H9 (cell line): ENCODE results near the gene THPO. TPM values are rescaled to one million over a fixed set of nuclear protein-coding genes. Genes with fewer than 3 reads are reported as not detected.

Source experiments
- DNase-seq: peaks from one replicate; pipeline ENCODE4 v3.0.0-alpha.2; 2017
- H2AFZ ChIP-seq: one replicate; pipeline ENCODE4 v1.6.1; 2013; ENCODE audit warnings: mild to moderate bottlenecking, low read length, control low read depth, moderate library complexity
- H2AK5ac ChIP-seq: 2 replicates; pipeline ENCODE4 v1.6.1; 2013; ENCODE audit warnings: low read length, control low read depth, mixed read lengths; ENCODE audit not compliant: insufficient read length
- H2BK120ac ChIP-seq: one replicate; pipeline ENCODE4 v1.6.1; 2013; ENCODE audit warnings: low read depth, mild to moderate bottlenecking, low read length, control low read depth, inconsistent platforms; ENCODE audit not compliant: poor library complexity, severe bottlenecking
- H2BK12ac ChIP-seq: 2 replicates; pipeline ENCODE4 v1.6.1; 2013; ENCODE audit warnings: low read length, control low read depth, mixed read lengths, low read depth; ENCODE audit not compliant: insufficient read length
- H2BK15ac ChIP-seq: 2 replicates; pipeline ENCODE4 v1.6.1; 2013; ENCODE audit warnings: low read depth, low read length, control low read depth
- H2BK20ac ChIP-seq: one replicate; pipeline ENCODE4 v1.6.1; 2013; ENCODE audit warnings: low read depth, mild to moderate bottlenecking, low read length, control low read depth, inconsistent platforms; ENCODE audit not compliant: poor library complexity, severe bottlenecking
- H2BK5ac ChIP-seq: 2 replicates; pipeline ENCODE4 v1.6.1; 2013; ENCODE audit warnings: low read length, control low read depth, mixed read lengths; ENCODE audit not compliant: insufficient read length
- H3K14ac ChIP-seq: 2 replicates; pipeline ENCODE4 v1.6.1; 2013; ENCODE audit warnings: low read length, control low read depth; ENCODE audit not compliant: insufficient read depth
- H3K18ac ChIP-seq: 2 replicates; pipeline ENCODE4 v1.6.1; 2013; ENCODE audit warnings: low read depth, mild to moderate bottlenecking, mixed read lengths, low read length, control low read depth; ENCODE audit not compliant: insufficient read length
- H3K23ac ChIP-seq: 2 replicates; pipeline ENCODE4 v1.6.1; 2013; ENCODE audit warnings: low read length, control low read depth, mixed read lengths, low read depth; ENCODE audit not compliant: insufficient read length
- H3K23me2 ChIP-seq: 2 replicates; pipeline ENCODE4 v1.6.1; 2013; ENCODE audit warnings: low read depth, mild to moderate bottlenecking, mixed read lengths, low read length, control low read depth; ENCODE audit not compliant: insufficient read length, poor library complexity, severe bottlenecking
- H3K27ac ChIP-seq: 2 replicates; pipeline ENCODE4 v1.5.1; 2013; ENCODE audit warnings: low read length, control low read depth, mixed read lengths, low read depth; ENCODE audit not compliant: insufficient read length
- H3K27me3 ChIP-seq: 2 replicates; pipeline ENCODE4 v1.6.1; 2013; ENCODE audit warnings: low read length, control low read depth, inconsistent platforms; ENCODE audit not compliant: insufficient read depth
- H3K4ac ChIP-seq: 2 replicates; pipeline ENCODE4 v1.6.1; 2013; ENCODE audit warnings: low read depth, mild to moderate bottlenecking, control low read depth, inconsistent platforms, low read length, moderate library complexity
- H3K4me1 ChIP-seq: 2 replicates; pipeline ENCODE4 v1.6.1; 2013; ENCODE audit warnings: low read length, control low read depth, inconsistent platforms; ENCODE audit not compliant: insufficient read depth
- H3K4me2 ChIP-seq: 2 replicates; pipeline ENCODE4 v1.6.1; 2013; ENCODE audit warnings: low read length, control low read depth, mixed read lengths; ENCODE audit not compliant: insufficient read length, insufficient read depth
- H3K56ac ChIP-seq: 2 replicates; pipeline ENCODE4 v1.6.1; 2013; ENCODE audit warnings: low read depth, mild to moderate bottlenecking, mixed read lengths, low read length, control low read depth; ENCODE audit not compliant: insufficient read length
- H3K79me1 ChIP-seq: 2 replicates; pipeline ENCODE4 v1.6.1; 2013; ENCODE audit warnings: low read depth, mild to moderate bottlenecking, moderate library complexity, low read length, control low read depth, inconsistent platforms; ENCODE audit not compliant: insufficient read depth, poor library complexity, severe bottlenecking
- H3K79me2 ChIP-seq: 2 replicates; pipeline ENCODE4 v1.6.1; 2013; ENCODE audit warnings: low read length, control low read depth, inconsistent platforms; ENCODE audit not compliant: insufficient read depth
- H3K9ac ChIP-seq: 2 replicates; pipeline ENCODE4 v1.6.1; 2013; ENCODE audit warnings: low read length, control low read depth, mixed read lengths; ENCODE audit not compliant: insufficient read length; ENCODE audit errors: extremely low read depth
- H3K9me3 ChIP-seq: one replicate; pipeline ENCODE4 v1.6.1; 2013; ENCODE audit warnings: low read depth, low read length, inconsistent platforms; ENCODE audit not compliant: control insufficient read depth
- H3T11ph ChIP-seq: one replicate; pipeline ENCODE4 v1.6.1; 2013; ENCODE audit warnings: mild to moderate bottlenecking, low read length, control low read depth, inconsistent platforms
- H4K20me1 ChIP-seq: one replicate; pipeline ENCODE4 v1.6.1; 2013; ENCODE audit not compliant: control insufficient read depth, insufficient read length, insufficient read depth
- H4K5ac ChIP-seq: 2 replicates; pipeline ENCODE4 v1.6.1; 2013; ENCODE audit warnings: low read depth, mild to moderate bottlenecking, mixed read lengths, low read length, control low read depth; ENCODE audit not compliant: insufficient read length
- H4K8ac ChIP-seq: replicated peaks from 2 replicates; pipeline ENCODE4 v1.6.1; 2013; ENCODE audit warnings: low read length, control low read depth, mixed read lengths, low read depth; ENCODE audit not compliant: insufficient read length
- H4K91ac ChIP-seq: 2 replicates; pipeline ENCODE4 v1.6.1; 2013; ENCODE audit warnings: low read depth, mild to moderate bottlenecking, moderate library complexity, mixed read lengths, low read length, control low read depth; ENCODE audit not compliant: insufficient read length
- H3K27ac Mint-ChIP-seq, 3 experiments: 2 replicates in 2 of 3; 3 replicates in 1 of 3; pipeline ENCODE4 v1.8.0; 2020 to 2021; ENCODE audit warnings: mixed read lengths in 3 of 3, mild to moderate bottlenecking in 1 of 3, moderate library complexity in 1 of 3
- H3K27me3 Mint-ChIP-seq: 2 replicates; pipeline ENCODE4 v1.8.0; 2021; ENCODE audit warnings: low read depth, mild to moderate bottlenecking, moderate library complexity, mixed read lengths
- H3K36me3 Mint-ChIP-seq, 3 experiments: 2 replicates in 2 of 3; 3 replicates in 1 of 3; pipeline ENCODE4 v1.8.0; 2020 to 2021; ENCODE audit warnings: low read depth in 3 of 3, mixed read lengths in 3 of 3; ENCODE audit not compliant: insufficient read depth in 1 of 3
- H3K4me1 Mint-ChIP-seq, 2 experiments: 2 replicates each; pipeline ENCODE4 v1.8.0; 2020; ENCODE audit warnings: mixed read lengths in 2 of 2
- H3K4me3 Mint-ChIP-seq, 2 experiments: 2 replicates in 1 of 2; 3 replicates in 1 of 2; pipeline ENCODE4 v1.8.0; 2020 to 2021; ENCODE audit warnings: mild to moderate bottlenecking in 2 of 2, mixed read lengths in 2 of 2, moderate library complexity in 1 of 2
- H3K9me3 Mint-ChIP-seq, 2 experiments: 2 replicates in 1 of 2; 3 replicates in 1 of 2; pipeline ENCODE4 v1.8.0; 2020; ENCODE audit warnings: mild to moderate bottlenecking in 2 of 2, mixed read lengths in 2 of 2, moderate library complexity in 1 of 2
- WGBS: extraction: QIAGEN DNeasy Blood & Tissue Kit; methylation state at CpG from one replicate; pipeline ENCODE4 v1.1.7; 2013; ENCODE audit warnings: missing lambda C conversion rate, low lambda C conversion rate, mixed read lengths; ENCODE audit not compliant: insufficient read length; ENCODE audit errors: extremely low coverage; 5-methylcytosine and 5-hydroxymethylcytosine counted together
- total RNA-seq: library from RNA; stranded (reverse); gene quantifications from 2 replicates; pipeline ENCODE4 v1.2.1, GENCODE V29; 2021
- TF ChIP-seq, protein P1 (sequence below): fragments of 200-600 bp; sonication (generic); conservative IDR thresholded peaks from 3 replicates; pipeline ENCODE4 v1.8.0; 2021; ENCODE audit warnings: antibody characterized with exemption, mild to moderate bottlenecking

THPO gene
- total RNA-seq, 1 experiment from 2014 or later: 0.85 TPM

DNA sequence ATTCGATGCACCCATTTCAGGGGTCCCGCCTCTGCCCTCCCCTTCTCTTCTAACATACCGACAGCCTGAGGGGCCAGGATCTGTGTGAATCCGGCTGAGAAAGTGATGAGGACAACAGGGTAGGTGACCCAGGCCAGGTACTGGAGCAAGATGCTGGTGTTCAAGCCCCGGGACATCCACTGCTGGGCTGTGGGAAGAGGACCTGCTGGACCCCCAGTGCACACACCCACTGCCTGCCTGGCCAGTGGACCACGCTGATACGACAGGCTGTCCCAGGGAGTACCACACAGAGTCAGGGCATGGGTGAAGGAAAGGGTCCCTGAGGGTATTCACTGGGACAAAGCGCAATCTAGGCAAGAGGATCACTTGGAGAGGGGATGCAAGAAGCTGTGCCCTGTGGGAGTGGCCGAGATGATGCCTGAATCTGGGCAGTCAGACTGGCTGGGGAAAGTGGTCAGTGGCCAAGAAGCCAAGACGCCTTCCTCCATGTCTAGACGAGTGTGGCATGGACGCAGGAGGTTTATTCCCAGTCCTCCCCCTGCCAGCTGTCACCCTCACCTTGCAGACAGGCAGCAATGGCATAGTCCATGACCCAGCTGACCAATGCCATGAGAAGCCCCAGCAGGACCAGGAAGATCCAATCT is 19.8 kb downstream of the THPO start:
- Histone ChIP-seq H3K23me2 (peaks cover 20% of the 10 kb centered on the region), H4K20me1 (no peaks in the 10 kb centered on the region), H3K23ac (no peak overlapping the region), H2AFZ (no peak overlapping the region), H3K56ac (no peak overlapping the region), H4K8ac (no peak overlapping the region), H3K14ac (no peak overlapping the region), H2BK120ac (no peak overlapping the region), H4K91ac (no peak overlapping the region), H3K9ac (no peak overlapping the region), H4K5ac (no peak overlapping the region), H2BK20ac (no peak overlapping the region), H3K4me1 (peaks cover 2% of the 10 kb centered on the region; the same call in 1 of the 2 replicates), H3K4me2 (no peak overlapping the region), H2BK15ac (no peak overlapping the region), H3K79me2 (no peaks in the 10 kb centered on the region; the same call in 1 of the 2 replicates), H3K27ac (no peak overlapping the region), H3T11ph (no peak overlapping the region), H3K18ac (no peak overlapping the region), H2BK12ac (no peak overlapping the region), H2BK5ac (no peak overlapping the region), H2AK5ac (no peak overlapping the region), H3K27me3 (no peaks in the 10 kb centered on the region; the same call in 1 of the 2 replicates), H3K79me1 (no peaks in the 10 kb centered on the region), H3K9me3 (no peaks in the 10 kb centered on the region), H3K4ac (no peak overlapping the region)
- DNase-seq: peak; percentile 21
- no CpG with 5 or more reads among the region's 12 CpGs for WGBS
- peaks cover 15 to 36% (median 29%) of the 10 kb centered on the region in 3 experiments; a peak in 6 of 7 replicates for H3K36me3 Mint-ChIP-seq
- H3K27me3 Mint-ChIP-seq: peaks cover 8% of the 10 kb centered on the region
- TF ChIP-seq, protein P1, sequence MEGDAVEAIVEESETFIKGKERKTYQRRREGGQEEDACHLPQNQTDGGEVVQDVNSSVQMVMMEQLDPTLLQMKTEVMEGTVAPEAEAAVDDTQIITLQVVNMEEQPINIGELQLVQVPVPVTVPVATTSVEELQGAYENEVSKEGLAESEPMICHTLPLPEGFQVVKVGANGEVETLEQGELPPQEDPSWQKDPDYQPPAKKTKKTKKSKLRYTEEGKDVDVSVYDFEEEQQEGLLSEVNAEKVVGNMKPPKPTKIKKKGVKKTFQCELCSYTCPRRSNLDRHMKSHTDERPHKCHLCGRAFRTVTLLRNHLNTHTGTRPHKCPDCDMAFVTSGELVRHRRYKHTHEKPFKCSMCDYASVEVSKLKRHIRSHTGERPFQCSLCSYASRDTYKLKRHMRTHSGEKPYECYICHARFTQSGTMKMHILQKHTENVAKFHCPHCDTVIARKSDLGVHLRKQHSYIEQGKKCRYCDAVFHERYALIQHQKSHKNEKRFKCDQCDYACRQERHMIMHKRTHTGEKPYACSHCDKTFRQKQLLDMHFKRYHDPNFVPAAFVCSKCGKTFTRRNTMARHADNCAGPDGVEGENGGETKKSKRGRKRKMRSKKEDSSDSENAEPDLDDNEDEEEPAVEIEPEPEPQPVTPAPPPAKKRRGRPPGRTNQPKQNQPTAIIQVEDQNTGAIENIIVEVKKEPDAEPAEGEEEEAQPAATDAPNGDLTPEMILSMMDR: no peak
- H3K4me1 Mint-ChIP-seq: peaks cover 18 to 24% of the 10 kb centered on the region in 2 experiments
- no peaks in the 10 kb centered on the region; a peak in 1 of 5 replicates for H3K9me3 Mint-ChIP-seq
- no peak overlapping the region for H3K27ac Mint-ChIP-seq
- H3K4me3 Mint-ChIP-seq: no peak overlapping the region; a peak in 2 of 5 replicates
